ENCODE results near the gene ANKLE1.

The ANKLE1 gene

DNA sequence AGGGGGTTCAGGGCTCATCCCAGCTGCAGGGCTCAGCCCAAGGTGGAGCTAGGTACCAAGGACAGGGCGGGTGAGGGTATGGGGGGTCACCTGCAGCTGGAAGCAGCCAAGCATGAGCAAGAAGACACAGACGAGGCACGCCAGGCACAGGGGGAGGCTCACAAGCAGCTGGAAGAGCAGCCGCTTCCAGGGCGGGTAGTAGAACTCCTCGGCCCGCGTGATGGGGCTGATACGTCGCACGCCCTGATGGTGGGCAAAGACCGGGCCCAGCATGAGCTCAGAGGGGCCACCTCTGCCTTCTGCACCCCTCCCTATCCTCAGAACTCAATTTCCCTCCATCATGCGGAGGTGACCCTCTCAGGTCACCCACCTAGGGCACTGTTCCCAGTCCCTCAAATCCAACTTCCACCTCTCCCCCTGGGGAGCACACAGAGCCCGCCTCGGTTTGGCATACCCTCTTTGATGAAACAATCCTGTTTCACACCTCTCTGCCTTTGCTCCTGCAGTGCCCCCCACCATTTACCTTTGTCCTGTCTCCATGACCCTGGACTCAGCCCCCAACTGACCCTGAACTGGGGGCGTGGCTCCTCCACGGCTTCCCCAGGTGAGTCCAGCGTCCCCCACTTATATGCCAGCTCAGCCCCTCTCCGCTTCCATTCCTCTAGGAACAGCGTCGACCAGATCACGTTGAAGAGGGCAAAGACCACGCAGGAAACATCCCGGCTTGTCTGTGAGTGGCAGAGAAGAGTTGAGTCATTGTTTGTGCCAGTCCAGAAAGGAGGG, 48.8 kb downstream of the ANKLE1 start:
- in situ Hi-C loops (cut with MboI; ENCODE audit: low pct_unique_long_range_greater_than_20kb, low sequenced_read_pairs, unreplicated experiment): no loop called here
- DNase-seq (ENCODE audit: low spot score): no peak
- TF ChIP-seq, protein P1, sequence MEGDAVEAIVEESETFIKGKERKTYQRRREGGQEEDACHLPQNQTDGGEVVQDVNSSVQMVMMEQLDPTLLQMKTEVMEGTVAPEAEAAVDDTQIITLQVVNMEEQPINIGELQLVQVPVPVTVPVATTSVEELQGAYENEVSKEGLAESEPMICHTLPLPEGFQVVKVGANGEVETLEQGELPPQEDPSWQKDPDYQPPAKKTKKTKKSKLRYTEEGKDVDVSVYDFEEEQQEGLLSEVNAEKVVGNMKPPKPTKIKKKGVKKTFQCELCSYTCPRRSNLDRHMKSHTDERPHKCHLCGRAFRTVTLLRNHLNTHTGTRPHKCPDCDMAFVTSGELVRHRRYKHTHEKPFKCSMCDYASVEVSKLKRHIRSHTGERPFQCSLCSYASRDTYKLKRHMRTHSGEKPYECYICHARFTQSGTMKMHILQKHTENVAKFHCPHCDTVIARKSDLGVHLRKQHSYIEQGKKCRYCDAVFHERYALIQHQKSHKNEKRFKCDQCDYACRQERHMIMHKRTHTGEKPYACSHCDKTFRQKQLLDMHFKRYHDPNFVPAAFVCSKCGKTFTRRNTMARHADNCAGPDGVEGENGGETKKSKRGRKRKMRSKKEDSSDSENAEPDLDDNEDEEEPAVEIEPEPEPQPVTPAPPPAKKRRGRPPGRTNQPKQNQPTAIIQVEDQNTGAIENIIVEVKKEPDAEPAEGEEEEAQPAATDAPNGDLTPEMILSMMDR (IDR thresholded peaks at IDR 0.05; ENCODE audit: extremely low read depth, insufficient read depth, missing control alignments): no peak

DNA sequence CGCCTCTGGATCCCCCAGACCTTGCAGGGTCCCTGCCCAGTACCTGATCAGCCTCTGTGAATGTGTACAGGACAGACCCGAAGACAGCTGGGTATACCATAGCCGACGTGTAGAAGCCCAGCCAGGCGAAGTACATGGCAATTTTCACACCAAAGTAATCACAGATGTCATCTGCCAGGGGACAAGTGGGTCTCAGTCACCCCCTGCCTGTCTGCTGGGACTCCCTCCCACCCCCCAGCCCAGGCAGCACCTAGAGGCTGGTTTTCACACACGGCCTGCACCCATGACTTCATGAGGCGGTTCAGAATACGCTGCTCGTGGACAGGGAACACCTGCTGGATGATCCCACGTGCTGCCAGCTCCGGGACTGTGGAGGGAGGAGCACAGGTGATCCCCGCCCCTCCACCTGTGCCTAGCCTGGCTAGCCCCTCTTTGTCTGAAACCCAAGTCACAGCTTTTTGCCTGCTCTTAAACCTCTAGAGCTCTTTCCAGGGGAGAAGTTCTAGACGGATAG, 49.4 kb downstream of the ANKLE1 start:
- in situ Hi-C loops (cut with MboI; ENCODE audit: low pct_unique_long_range_greater_than_20kb, low sequenced_read_pairs, unreplicated experiment): no loop called here
- TF ChIP-seq, protein P1 (IDR thresholded peaks at IDR 0.05; ENCODE audit: extremely low read depth, insufficient read depth, missing control alignments): no peak
- DNase-seq (ENCODE audit: low spot score): no peak

DNA sequence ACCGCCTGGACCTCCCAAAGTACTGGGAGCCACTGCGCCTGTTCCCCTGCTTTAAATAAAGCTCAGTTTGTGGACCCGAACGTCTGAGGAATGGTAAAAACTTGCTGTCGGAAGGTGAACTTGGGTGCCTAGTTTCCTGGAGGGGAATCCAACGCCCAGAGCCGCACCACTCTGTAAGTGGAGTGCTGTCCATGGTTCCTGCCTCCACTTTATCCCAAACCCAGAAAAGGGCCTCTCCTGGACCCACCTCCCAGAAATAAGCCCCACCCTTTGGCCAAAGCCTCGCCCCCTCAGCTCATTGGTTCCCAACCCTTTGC, 50.6 kb downstream of the ANKLE1 start:
- DNase-seq (ENCODE audit: low spot score): no peak
- TF ChIP-seq, protein P1 (IDR thresholded peaks at IDR 0.05; ENCODE audit: extremely low read depth, insufficient read depth, missing control alignments): no peak
- in situ Hi-C loops (cut with MboI; ENCODE audit: low pct_unique_long_range_greater_than_20kb, low sequenced_read_pairs, unreplicated experiment): no loop called here

DNA sequence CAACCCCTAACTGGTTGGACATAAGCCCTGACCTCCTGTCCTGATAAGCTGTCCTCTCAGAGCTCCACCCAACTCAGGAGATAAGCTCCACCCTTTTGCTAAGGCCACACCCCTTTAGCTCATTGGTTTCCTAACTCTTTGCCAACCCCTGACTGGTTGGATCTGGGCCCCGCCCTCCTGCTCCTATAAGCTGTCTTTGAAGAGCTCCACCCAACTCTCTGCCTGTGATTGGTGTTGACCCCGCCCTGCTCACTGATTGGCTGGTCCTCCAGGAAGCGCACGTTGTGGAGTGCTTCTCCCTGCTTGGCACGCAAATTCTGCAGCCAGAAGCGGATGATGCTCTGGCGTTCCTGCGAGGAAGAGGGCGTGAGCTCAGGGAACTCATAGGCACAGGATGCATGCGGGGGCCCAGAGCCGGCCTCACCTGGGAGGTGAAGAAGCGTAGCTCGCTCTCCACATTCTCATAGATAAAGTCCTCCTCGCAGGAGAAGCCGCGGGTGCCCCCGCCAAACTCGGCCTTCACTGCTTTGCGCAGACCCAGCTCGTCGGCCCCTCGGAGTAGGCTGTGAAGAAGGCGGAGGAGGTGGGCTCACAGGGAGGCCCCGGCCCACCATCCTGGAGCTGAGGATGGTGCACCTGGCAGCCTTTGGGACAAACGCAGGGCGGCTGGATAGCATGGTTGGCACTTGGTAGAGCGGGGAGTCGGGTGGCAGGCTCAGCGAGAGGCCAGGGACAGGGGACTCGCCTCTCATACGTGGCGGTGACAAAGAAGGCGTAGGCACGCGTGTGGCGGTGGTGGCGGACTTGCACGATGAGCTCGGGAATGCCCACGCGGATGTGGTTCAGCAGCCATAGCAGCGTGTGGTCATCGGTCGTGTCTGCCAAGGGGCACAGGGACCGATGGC, 51.2 kb downstream of the ANKLE1 start:
- peak; percentile 56 for DNase-seq (ENCODE audit: low spot score)
- in situ Hi-C loops (cut with MboI; ENCODE audit: low pct_unique_long_range_greater_than_20kb, low sequenced_read_pairs, unreplicated experiment): no loop called here
- TF ChIP-seq, protein P1 (IDR thresholded peaks at IDR 0.05; ENCODE audit: extremely low read depth, insufficient read depth, missing control alignments): no peak

DNA sequence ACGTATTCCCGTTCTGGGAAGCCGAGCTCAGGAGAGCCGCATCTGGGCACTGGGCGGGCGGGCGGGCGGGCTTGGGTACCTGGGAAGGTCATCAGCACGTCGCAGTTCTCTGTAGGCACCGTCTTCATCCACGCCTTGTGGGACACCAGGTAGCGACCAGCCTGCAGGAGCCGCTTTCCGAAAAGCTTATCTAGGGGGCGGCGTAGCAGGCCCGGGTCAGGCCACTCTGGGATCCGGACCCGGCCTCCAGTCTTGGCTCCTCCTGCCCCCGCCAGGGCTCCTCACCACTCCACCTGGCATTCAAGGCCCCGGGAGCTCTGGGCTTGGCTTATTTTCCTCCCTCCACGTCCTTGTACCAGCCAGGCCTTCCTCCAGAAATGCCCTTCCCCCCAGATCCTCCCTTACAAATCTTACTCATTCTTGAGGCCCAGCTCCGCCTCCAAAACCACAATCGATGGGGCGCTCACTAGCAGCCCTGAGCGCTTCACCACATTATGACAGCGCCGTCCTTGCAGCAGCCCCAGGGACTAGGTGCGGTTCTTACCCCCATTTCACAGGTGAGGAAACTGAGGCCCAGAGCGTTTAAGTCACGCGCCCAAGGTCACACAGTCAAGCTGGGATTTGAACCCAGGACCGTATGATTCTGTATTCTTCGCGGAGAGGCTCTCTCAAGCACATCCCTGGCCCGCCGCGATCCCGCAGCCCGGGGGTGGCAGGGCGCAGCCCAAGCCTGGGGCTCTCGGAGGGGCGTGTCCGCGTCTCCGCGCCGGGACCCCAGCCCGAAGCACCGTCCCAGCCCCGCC, 52.1 kb downstream of the ANKLE1 start:
- peak; percentile 83 for DNase-seq (ENCODE audit: low spot score)
- TF ChIP-seq, protein P1 (IDR thresholded peaks at IDR 0.05; ENCODE audit: extremely low read depth, insufficient read depth, missing control alignments): no peak
- in situ Hi-C loops (cut with MboI; ENCODE audit: low pct_unique_long_range_greater_than_20kb, low sequenced_read_pairs, unreplicated experiment): no loop called here

All from GM13977 (cell line).